GM21360 (cell line): ENCODE measurements around the gene PTPRD.
"Not testable (repeated sequence)": the region's sequence is repeated elsewhere in the genome, so short reads cannot be mapped to it uniquely, and the experiment has no call there.

ENCODE experiments used
- ATAC-seq: cut with Tn5 transposase; IDR thresholded peaks from one replicate; pipeline ENCODE4 v1.9.1; 2021; ENCODE audit warnings: mild to moderate bottlenecking, moderate library complexity; ENCODE audit not compliant: unreplicated experiment

The PTPRD gene

GRCh38 chr9:9091387-9091786, 1521.4 kb downstream of the PTPRD start:
- ATAC-seq = no peak

- ATAC-seq = no peak
Measured at GRCh38 chr9:9079473-9079872, 1533.3 kb downstream of the PTPRD start.

GRCh38 chr9:9078301-9078700, 1534.5 kb downstream of the PTPRD start:
- ATAC-seq = no peak

- ATAC-seq = no peak
Measured at GRCh38 chr9:9061627-9062026, 1551.2 kb downstream of the PTPRD start.

GRCh38 chr9:9054354-9054992, 1558.3 kb downstream of the PTPRD start:
- ATAC-seq = no peak

GRCh38 chr9:9045572-9045971, 1567.2 kb downstream of the PTPRD start:
- no peak for ATAC-seq

- ATAC-seq = no peak
Measured at GRCh38 chr9:9045072-9045471, 1567.7 kb downstream of the PTPRD start.

- not testable (repeated sequence) for ATAC-seq
Measured at GRCh38 chr9:9043788-9044187, 1569.0 kb downstream of the PTPRD start.

GRCh38 chr9:9041756-9042155, 1571.0 kb downstream of the PTPRD start:
- ATAC-seq = no peak

- no peak for ATAC-seq
Measured at GRCh38 chr9:9033022-9033421, 1579.8 kb downstream of the PTPRD start.

GRCh38 chr9:9016597-9016996, 1596.2 kb downstream of the PTPRD start:
- no peak for ATAC-seq

GRCh38 chr9:9004810-9005209, 1608.0 kb downstream of the PTPRD start:
- ATAC-seq = no peak

- no peak for ATAC-seq
Measured at GRCh38 chr9:9002826-9003583, 1609.8 kb downstream of the PTPRD start.

- no peak for ATAC-seq
Measured at GRCh38 chr9:8980496-8981013, 1632.2 kb downstream of the PTPRD start.

GRCh38 chr9:8978334-8978733, 1634.5 kb downstream of the PTPRD start:
- ATAC-seq = no peak

- ATAC-seq = not testable (repeated sequence)
Measured at GRCh38 chr9:8968350-8968749, 1644.5 kb downstream of the PTPRD start.

GRCh38 chr9:8963885-8964284, 1648.9 kb downstream of the PTPRD start:
- no peak for ATAC-seq

- ATAC-seq = no peak
Measured at GRCh38 chr9:8962084-8962483, 1650.7 kb downstream of the PTPRD start.

GRCh38 chr9:8961186-8961851, 1651.5 kb downstream of the PTPRD start:
- no peak for ATAC-seq

GRCh38 chr9:8960254-8960653, 1652.5 kb downstream of the PTPRD start:
- ATAC-seq = no peak

- ATAC-seq = no peak
Measured at GRCh38 chr9:8958358-8958757, 1654.4 kb downstream of the PTPRD start.

GRCh38 chr9:8955315-8955714, 1657.5 kb downstream of the PTPRD start:
- no peak for ATAC-seq
